K562 (cell line): ENCODE results near the gene KIF5A. TPM values are rescaled to one million over a fixed set of nuclear protein-coding genes. Genes with fewer than 3 reads are reported as not detected.
A peak's percentile ranks its signal among the peaks of the same experiment; 100 is the strongest.

ENCODE experiments used
- BHLHE40 ChIP-seq: IDR thresholded peaks from 2 replicates; pipeline ENCODE4 v1.6.1; 2011; ENCODE audit warnings: low read length, improper control_type of control experiment
- DMBX1 ChIP-seq: fragments of 250-450 bp; sonication (Bioruptor Pico); IDR thresholded peaks from 2 replicates; pipeline ENCODE4 v1.8.0; 2022; ENCODE audit warnings: inconsistent platforms, mild to moderate bottlenecking, moderate library complexity, borderline replicate concordance
- ETV5 ChIP-seq: sonication (generic); formaldehyde crosslinking; IDR thresholded peaks from 2 replicates; pipeline ENCODE4 v1.4.0; 2020; ENCODE audit warnings: low read depth, mild to moderate bottlenecking, missing genetic modification reagents
- FOXO4 ChIP-seq: fragments of 450-650 bp; formaldehyde crosslinking; IDR thresholded peaks from 2 replicates; pipeline ENCODE4 v1.4.0; 2020; ENCODE audit warnings: mild to moderate bottlenecking, moderate library complexity
- GTF2A2 ChIP-seq: IDR thresholded peaks from 2 replicates; pipeline ENCODE4 v1.6.1; 2016; ENCODE audit warnings: mild to moderate bottlenecking, missing genetic modification characterization, missing compliant biosample characterization
- HDAC2 ChIP-seq: fragments of 450-650 bp; IDR thresholded peaks from 2 replicates; pipeline ENCODE4 v1.6.1; 2016; ENCODE audit warnings: mild to moderate bottlenecking
- KDM1A ChIP-seq, 2 experiments: fragments of 450-650 bp; IDR thresholded peaks; 2 replicates each; pipeline ENCODE4 v1.6.1; 2016; ENCODE audit warnings: mild to moderate bottlenecking in 2 of 2
- LARP7 ChIP-seq: fragments of 450-650 bp; IDR thresholded peaks from 2 replicates; pipeline ENCODE4 v1.6.1; 2016
- MECOM ChIP-seq: fragments of 250-450 bp; sonication (Bioruptor Pico); IDR thresholded peaks from 2 replicates; pipeline ENCODE4 v1.8.0; 2022; ENCODE audit warnings: inconsistent platforms
- PHF21A ChIP-seq: fragments of 450-650 bp; IDR thresholded peaks from 2 replicates; pipeline ENCODE4 v1.6.1; 2017; ENCODE audit warnings: low read depth, borderline replicate concordance
- RCOR1 ChIP-seq, 2 experiments: IDR thresholded peaks; 2 replicates each; pipeline ENCODE4 v1.6.1; 2012; ENCODE audit warnings: low read depth in 2 of 2, low read length in 2 of 2, borderline replicate concordance in 1 of 2, improper control_type of control experiment in 1 of 2
- ZNF197 ChIP-seq: fragments of 200-800 bp; sonication (Bioruptor generic); IDR thresholded peaks from 2 replicates; pipeline ENCODE4 v1.6.1; 2016; ENCODE audit warnings: low read depth, missing genetic modification characterization, missing compliant biosample characterization
- ZNF280A ChIP-seq: fragments of 450-650 bp; IDR thresholded peaks from 2 replicates; pipeline ENCODE4 v1.6.1; 2018; ENCODE audit warnings: mild to moderate bottlenecking, low read depth; ENCODE audit not compliant: partially characterized antibody
- ZNF311 ChIP-seq: fragments of 250-450 bp; sonication (Bioruptor Pico); IDR thresholded peaks from 2 replicates; pipeline ENCODE4 v1.4.0; 2020; ENCODE audit warnings: mild to moderate bottlenecking, moderate library complexity
- ZNF324 ChIP-seq: fragments of 250-450 bp; sonication (Bioruptor Pico); IDR thresholded peaks from 2 replicates; pipeline ENCODE4 v1.4.0; 2020; ENCODE audit warnings: mild to moderate bottlenecking
- polyA plus RNA-seq, 8 experiments: library from polyadenylated mRNA; depleted of rRNA in 4 of 8; stranded (reverse) in 5 of 8; unstranded in 3 of 8; fragments of >200 nt; fragmentation: Nextera tagmentation in 2 of 8; fragmentation: Illumina TruSeq in 1 of 8; extraction: Ambion mirVana in 2 of 8; extraction: Trizol in 1 of 8; gene quantifications; 2 replicates each; pipeline versions ENCODE4 v1.2.1 to v1.2.3, GENCODE V29; 2011 to 2014; ENCODE audit warnings: inconsistent platforms in 1 of 8, missing spikeins in 1 of 8
- total RNA-seq, 7 experiments: library from RNA; depleted of rRNA in 6 of 7; stranded (reverse); fragments of >200 nt in 6 of 7; fragmentation: Illumina TruSeq in 2 of 7; extraction: Trizol in 2 of 7; gene quantifications; 2 replicates each; pipeline versions ENCODE4 v1.2.1 to v1.2.3, GENCODE V29; 2011 to 2021; ENCODE audit warnings: low replicate concordance in 1 of 7

KIF5A gene
- total and polyA plus RNA-seq, 9 of the 15 experiments (the other 6 are each of a cell fraction or from before 2014, with no cell fraction given): 3.4 to 17.7 (median 8.0) TPM

- TF ChIP-seq FOXO4 (CRISPR knock-in tag): no peak
- no peak for TF ChIP-seq ZNF280A
- peak; percentile 54; the same call in 1 of the 2 replicates for TF ChIP-seq DMBX1 (CRISPR knock-in tag)
- no peak for TF ChIP-seq HDAC2
- 0 out of 2 replicates have a peak, but pooled peaks have one; percentile 69 for TF ChIP-seq ZNF197 (CRISPR knock-in tag)
- 0 out of 2 replicates have a peak, but pooled peaks have one; percentile 56 for TF ChIP-seq PHF21A
- TF ChIP-seq ZNF311 (CRISPR knock-in tag): peak; percentile 24; the same call in 1 of the 2 replicates
- TF ChIP-seq LARP7: peak; percentile 6; the same call in 1 of the 2 replicates
- TF ChIP-seq RCOR1 (IDR thresholded peaks at IDR 0.05; ENCODE audit: borderline replicate concordance in 1 of 2, low read depth in 2 of 2, low read length in 2 of 2): peak; percentile 32 to 45; a peak in 2 of 4 replicates
- 0 out of 2 replicates have a peak, but pooled peaks have one; percentile 23 for TF ChIP-seq ETV5
- TF ChIP-seq BHLHE40: peak; percentile 22; the same call in 1 of the 2 replicates
- TF ChIP-seq GTF2A2 (tag): 0 out of 2 replicates have a peak, but pooled peaks have one; percentile 33
- peak; percentile 4; the same call in 1 of the 2 replicates for TF ChIP-seq ZNF324
- TF ChIP-seq KDM1A (IDR thresholded peaks at IDR 0.05): peak in 1 of 2 experiments; percentile 9; a peak in 1 of 4 replicates
- TF ChIP-seq MECOM (CRISPR knock-in tag): 0 out of 2 replicates have a peak, but pooled peaks have one; percentile 36
Measured at GRCh38 chr12:57521525-57522010, 28.3 kb upstream of the KIF5A start (continued).
